ENCODE results near the gene PLCB4.

Gene PLCB4

DNA sequence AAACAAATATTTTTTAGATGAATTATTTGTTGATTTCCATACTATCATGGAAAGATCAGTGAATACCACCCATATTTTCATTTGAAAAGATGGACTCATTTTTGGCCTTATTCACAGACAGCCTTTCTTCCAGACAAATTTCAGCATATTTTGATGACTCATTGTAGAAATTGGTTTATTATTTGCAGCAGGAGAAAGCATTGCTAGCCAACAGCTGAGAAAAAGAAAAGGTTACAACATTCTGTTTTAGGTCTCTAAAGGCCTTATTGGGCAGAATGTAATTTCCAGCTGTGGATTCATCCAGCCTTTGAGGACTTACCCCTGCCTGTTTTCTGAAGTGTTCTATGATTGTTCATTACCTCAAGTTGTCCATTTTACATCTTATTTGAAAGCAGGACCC, 201.9 kb downstream of the PLCB4 start:
- peak; percentile 49 for DNase-seq (ENCODE audit: extremely low read depth, low read depth)
- TF ChIP-seq, protein P1, sequence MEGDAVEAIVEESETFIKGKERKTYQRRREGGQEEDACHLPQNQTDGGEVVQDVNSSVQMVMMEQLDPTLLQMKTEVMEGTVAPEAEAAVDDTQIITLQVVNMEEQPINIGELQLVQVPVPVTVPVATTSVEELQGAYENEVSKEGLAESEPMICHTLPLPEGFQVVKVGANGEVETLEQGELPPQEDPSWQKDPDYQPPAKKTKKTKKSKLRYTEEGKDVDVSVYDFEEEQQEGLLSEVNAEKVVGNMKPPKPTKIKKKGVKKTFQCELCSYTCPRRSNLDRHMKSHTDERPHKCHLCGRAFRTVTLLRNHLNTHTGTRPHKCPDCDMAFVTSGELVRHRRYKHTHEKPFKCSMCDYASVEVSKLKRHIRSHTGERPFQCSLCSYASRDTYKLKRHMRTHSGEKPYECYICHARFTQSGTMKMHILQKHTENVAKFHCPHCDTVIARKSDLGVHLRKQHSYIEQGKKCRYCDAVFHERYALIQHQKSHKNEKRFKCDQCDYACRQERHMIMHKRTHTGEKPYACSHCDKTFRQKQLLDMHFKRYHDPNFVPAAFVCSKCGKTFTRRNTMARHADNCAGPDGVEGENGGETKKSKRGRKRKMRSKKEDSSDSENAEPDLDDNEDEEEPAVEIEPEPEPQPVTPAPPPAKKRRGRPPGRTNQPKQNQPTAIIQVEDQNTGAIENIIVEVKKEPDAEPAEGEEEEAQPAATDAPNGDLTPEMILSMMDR (IDR thresholded peaks at IDR 0.05; ENCODE audit: low read depth, low read length) = no peak

DNA sequence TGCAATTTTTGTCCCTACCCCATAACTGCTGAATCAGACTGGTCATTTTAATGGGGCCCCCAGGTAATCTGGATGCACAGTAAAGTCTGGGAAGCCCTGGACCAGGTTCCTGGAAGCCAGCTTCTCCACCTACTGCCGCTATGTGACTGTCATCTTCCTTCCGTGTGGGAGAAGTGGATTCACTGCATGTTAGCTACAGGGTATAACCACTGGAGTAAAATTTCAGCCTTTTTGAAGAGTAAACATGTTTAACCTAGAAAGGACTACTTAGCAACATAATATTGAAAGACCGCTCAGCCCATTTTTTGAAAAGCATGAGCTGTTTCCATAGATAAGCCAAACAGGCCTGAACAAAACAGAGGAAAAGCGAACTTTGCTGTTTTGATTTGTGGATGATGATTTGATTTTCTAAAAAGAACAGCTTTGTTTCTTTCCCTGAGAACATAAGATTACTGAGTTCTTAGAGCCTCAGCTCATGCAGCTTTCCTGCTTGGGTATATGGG, 208.1 kb downstream of the PLCB4 start:
- no peak for DNase-seq (ENCODE audit: extremely low read depth, low read depth)
- TF ChIP-seq, protein P1 (IDR thresholded peaks at IDR 0.05; ENCODE audit: low read depth, low read length) = no peak

DNA sequence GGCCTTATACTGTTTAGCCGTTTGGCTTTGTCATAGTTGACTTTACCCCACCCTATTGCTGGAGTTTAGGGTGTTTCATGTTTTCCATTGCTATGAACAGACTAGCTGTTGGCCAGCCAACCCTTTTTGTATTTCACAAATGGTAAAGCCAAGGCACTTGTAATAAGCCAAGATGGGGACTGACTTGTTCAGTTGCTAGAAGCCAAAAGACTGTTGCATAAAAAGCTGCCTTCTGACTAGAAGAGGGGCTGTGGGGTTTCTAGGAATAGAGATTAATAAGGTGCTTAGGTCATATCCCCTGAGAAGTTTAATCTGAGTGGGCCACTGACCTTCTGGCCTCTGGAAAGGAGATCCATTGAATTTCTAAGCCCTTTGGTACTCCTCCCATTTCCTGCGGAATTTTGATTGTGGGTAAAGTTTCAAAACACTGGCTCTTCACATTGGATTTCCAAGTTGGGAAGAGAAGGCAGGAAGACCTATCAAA, 211.1 kb downstream of the PLCB4 start:
- no peak for DNase-seq (ENCODE audit: extremely low read depth, low read depth)
- TF ChIP-seq, protein P1 (IDR thresholded peaks at IDR 0.05; ENCODE audit: low read depth, low read length) = no peak

DNA sequence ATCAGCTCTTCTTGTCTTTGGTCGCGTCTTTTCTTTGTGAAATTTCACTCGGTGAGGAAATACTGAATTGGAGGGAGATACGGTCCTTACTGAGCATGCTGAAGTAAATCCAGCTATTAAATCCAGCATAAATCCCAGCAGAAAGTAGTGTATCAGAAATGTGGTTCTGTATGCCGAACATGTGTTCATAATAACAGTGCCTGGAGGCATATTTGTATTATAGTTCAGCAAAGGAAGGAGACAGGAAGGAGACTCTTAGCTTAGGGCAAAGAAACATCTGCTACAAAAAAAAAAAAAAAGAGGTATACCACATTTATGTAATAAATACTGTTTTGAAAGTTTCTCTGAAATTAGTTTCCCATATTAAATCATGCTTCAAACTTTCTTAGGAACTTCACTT, 211.8 kb downstream of the PLCB4 start:
- peak; percentile 49 for DNase-seq (ENCODE audit: extremely low read depth, low read depth)
- TF ChIP-seq, protein P1 (IDR thresholded peaks at IDR 0.05; ENCODE audit: low read depth, low read length) = no peak

DNA sequence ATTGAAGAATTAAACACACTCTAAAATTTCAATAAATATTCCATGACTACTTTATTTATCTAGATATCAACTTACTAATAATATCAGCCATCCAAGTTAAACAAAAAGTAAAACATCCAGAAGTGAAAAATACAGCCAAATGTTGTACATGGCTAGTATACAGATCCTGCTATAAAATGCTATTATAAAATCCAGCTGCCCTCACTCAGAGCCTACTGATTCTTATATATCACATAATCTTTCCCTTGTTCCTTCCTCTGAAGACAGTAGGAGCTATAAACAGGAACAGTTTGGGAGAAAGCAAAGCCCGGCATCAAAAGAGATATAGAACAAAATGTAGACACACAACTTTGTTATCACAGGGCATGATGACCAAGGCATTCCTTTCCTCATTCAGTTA, 212.9 kb downstream of the PLCB4 start:
- DNase-seq (ENCODE audit: extremely low read depth, low read depth) = no peak
- TF ChIP-seq, protein P1 (IDR thresholded peaks at IDR 0.05; ENCODE audit: low read depth, low read length) = no peak

DNA sequence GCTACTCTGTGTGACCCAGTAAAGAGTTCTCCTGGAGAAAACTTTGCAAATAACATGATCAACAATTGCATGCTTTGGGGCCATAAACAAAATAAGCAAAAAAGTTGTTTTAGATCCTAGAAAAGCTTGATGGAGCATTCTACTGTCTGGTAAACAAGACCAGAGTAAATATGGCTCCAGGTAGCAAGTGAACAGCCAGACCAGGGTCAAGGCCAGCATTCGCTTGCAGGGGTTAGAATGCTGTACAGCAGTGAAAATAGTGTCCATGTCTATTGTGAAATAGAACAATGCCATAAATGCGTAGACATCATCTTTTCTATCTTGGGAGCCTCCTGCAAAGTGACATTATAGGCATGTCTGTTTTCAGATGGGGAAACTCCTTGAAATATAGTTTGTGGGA, 216.7 kb downstream of the PLCB4 start:
- TF ChIP-seq, protein P1 (IDR thresholded peaks at IDR 0.05; ENCODE audit: low read depth, low read length) = no peak
- no peak for DNase-seq (ENCODE audit: extremely low read depth, low read depth)

DNA sequence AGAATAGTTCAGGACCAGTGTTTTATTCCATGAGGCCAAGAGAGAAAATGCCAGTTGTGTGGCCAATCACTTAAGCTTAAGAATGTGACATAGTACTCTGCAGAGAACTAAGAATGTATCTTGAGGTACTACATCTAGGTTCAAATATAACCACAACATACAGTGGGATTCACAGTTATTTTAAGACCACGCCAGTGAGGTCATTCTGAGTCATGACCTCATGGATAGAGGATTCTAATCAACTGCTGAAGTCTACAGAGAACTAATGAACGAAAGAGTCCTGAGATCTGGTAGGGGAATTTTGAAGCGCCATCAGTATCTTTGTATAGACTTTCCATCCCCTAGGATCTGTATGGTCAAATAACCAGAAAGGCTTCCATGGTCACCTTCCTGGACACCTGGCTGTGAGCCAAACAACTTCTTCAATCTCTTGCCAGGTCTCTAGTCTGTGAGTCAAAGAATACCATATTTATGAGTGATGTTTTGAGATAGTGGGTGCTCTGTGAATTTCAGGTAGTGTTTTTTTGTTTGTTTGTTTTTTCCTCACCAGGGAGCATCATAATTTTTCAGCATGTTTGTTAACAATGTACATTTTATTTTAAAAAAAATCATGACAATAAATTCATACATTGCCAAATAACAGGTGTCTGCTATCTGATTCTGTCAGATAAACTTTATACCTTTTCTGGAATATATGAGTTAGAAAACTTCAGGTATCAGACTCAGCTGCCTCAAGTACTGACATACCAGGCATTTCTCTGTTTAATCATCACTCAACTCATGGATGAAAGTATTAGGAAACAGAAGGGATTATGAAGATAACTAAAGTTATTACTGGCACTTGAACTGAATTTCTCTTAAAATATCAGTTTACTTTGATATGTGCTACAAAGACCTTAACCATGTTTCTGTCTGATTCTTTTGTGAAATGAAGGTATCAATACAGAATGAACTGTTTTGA, 217.9 kb downstream of the PLCB4 start:
- DNase-seq (ENCODE audit: extremely low read depth, low read depth) = no peak
- TF ChIP-seq, protein P1 (IDR thresholded peaks at IDR 0.05; ENCODE audit: low read depth, low read length) = no peak
